ENCODE measurements around the gene SCN5A. TPM values are rescaled to one million over a fixed set of nuclear protein-coding genes. Genes with fewer than 3 reads are reported as not detected.

Gene SCN5A
- total and polyA plus RNA-seq, 2 of the 4 experiments (the other 2 are of a cell fraction), result 1.9 to 2.0 TPM

DNA sequence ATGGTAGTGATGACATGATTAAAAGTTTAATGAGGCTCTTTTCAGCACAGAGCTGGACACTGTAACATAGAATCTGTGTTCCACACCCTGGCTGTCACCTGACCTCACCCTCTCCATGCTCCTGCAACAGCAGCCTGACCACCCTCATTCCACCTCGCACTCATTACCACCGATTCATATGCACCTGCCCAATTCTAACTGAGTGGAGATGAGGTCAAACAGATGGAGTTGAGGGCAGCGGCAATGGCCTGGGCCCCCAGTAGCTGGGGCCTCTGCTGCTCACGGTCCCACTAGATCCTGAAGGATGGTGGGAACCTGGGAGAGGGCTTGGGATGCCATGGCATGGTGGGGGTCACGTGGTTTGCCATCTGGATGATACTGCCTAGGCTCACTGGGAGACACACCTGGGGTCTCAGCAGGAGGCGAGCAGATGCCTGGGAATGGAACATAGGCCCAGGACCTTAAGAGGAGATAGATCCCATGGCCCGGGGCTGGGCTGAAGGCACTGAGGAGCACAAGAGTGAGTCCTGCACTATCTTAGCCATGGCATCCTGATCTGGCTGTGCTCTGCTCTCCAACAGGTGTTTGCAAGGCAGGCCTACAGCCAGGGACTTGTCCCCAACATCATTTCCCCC, 1.3 kb downstream of the SCN5A start:
- no peak for TF ChIP-seq MAZ (IDR thresholded peaks at IDR 0.05; ENCODE audit: borderline replicate concordance, low read depth, low read length)
- no peak for TF ChIP-seq NFE2L2 (IDR thresholded peaks at IDR 0.05; ENCODE audit: low read depth, low read length)
- TF ChIP-seq POLR2A (IDR thresholded peaks at IDR 0.05; ENCODE audit: low read depth, low read length), result no peak
- no peak for TF ChIP-seq MXI1 (IDR thresholded peaks at IDR 0.05; ENCODE audit: borderline replicate concordance, low read depth, low read length)
- no peak for TF ChIP-seq RFX5 (IDR thresholded peaks at IDR 0.05; ENCODE audit: low read depth, low read length)
- no peak for TF ChIP-seq USF2 (IDR thresholded peaks at IDR 0.05; ENCODE audit: low read depth, low read length)
- TF ChIP-seq BHLHE40 (IDR thresholded peaks at IDR 0.05; ENCODE audit: low read depth, low read length), result no peak
- no peak for TF ChIP-seq CHD1 (IDR thresholded peaks at IDR 0.05; ENCODE audit: low read depth, low read length)
- TF ChIP-seq CEBPB (IDR thresholded peaks at IDR 0.05; ENCODE audit: low read depth, low read length), result no peak
- TF ChIP-seq FOS (IDR thresholded peaks at IDR 0.05; ENCODE audit: low read depth, low read length), result no peak
- no peak for TF ChIP-seq RAD21 (IDR thresholded peaks at IDR 0.05; ENCODE audit: low read length)
- no peak for TF ChIP-seq ELK1 (IDR thresholded peaks at IDR 0.05; ENCODE audit: borderline replicate concordance, low read depth, low read length)
- no peak for TF ChIP-seq MAFK (IDR thresholded peaks at IDR 0.05; ENCODE audit: low read depth, low read length)
- no peak for TF ChIP-seq RCOR1 (IDR thresholded peaks at IDR 0.05; ENCODE audit: insufficient replicate concordance, low read length)
- TF ChIP-seq SMC3 (IDR thresholded peaks at IDR 0.05; ENCODE audit: low read depth, low read length), result no peak
- H3K9me3 ChIP-seq (ENCODE audit: control insufficient read depth, insufficient read depth, low read length), result no peaks in the 10 kb centered on the region
- ChIA-PET CTCF (interaction anchor here (2.5 kb wide), 1 partner anchor 352 kb away, joined by 9 read pairs; no protein-coding TSS in a partner anchor), POLR2A (ENCODE audit: unreplicated experiment) (no interaction called here)
- H2BK5ac ChIP-seq (ENCODE audit: low read depth, low read length, poor library complexity, severe bottlenecking), result no peak overlapping the region
- WGBS, 2 experiments (ENCODE audit: extremely low coverage in 2 of 2, insufficient read length in 1 of 2), result 90% methylated on average over 2 of the region's 7 CpGs; no CpG with 5 or more reads in 1 of the 2 experiments
- H3K4me1 ChIP-seq (ENCODE audit: control insufficient read depth, insufficient read depth, low read length), result peaks cover 3% of the 10 kb centered on the region
- no peak overlapping the region for H3K56ac ChIP-seq (ENCODE audit: extremely low read depth, insufficient read depth, low read length)
- H2BK15ac ChIP-seq (ENCODE audit: low read depth, low read length), result no peak overlapping the region
- H3K79me1 ChIP-seq (ENCODE audit: low read depth in 1 of 2, low read length in 2 of 2), result peaks cover 0 to 11% of the 10 kb centered on the region in 2 experiments; a peak in 2 of 4 replicates
- no peak overlapping the region for H2BK120ac ChIP-seq (ENCODE audit: low read depth, low read length)
- DNase-seq (no peak), ATAC-seq (ENCODE audit: low read depth) (no peak)
- H4K8ac ChIP-seq (ENCODE audit: low read depth in 2 of 2, low read length in 2 of 2), result no peak overlapping the region
- H2AK9ac ChIP-seq (replicated peaks; ENCODE audit: low read depth, low read length, poor library complexity), result peak overlapping the region; percentile 56
- H3K36me3 ChIP-seq (ENCODE audit: control insufficient read depth, insufficient read depth, low read length), result no peaks in the 10 kb centered on the region
- intact Hi-C loops (cut with micrococcal nuclease) (loop anchor here (5.0 kb wide), 1 partner anchor 349 kb away; no protein-coding TSS in a partner anchor), dilution Hi-C loops (cut with HindIII; ENCODE audit: low sequenced_read_pairs, unreplicated experiment) (no loop called here), in situ Hi-C loops (cut with MboI; ENCODE audit: low sequenced_read_pairs) (loop anchor here (5.0 kb wide), 1 partner anchor 111 kb away; no protein-coding TSS in a partner anchor)
- H3K18ac ChIP-seq (ENCODE audit: low read depth, low read length), result no peak overlapping the region
- no peak overlapping the region for H4K5ac ChIP-seq (ENCODE audit: low read depth, low read length)
- H3K23ac ChIP-seq (ENCODE audit: low read depth, low read length), result no peak overlapping the region
- H3K27me3 ChIP-seq (ENCODE audit: control insufficient read depth, insufficient read depth, low read length), result peaks cover 3% of the 10 kb centered on the region; the same call in 1 of the 2 replicates
- no peak overlapping the region for H3K4ac ChIP-seq (ENCODE audit: low read depth, low read length)
- H3K9me1 ChIP-seq (ENCODE audit: insufficient read depth, low read length), result no peaks in the 10 kb centered on the region; the same call in 1 of the 2 replicates
- no peak overlapping the region; the same call in 1 of the 2 replicates for H2AK5ac ChIP-seq (ENCODE audit: low read depth, low read length)
- no peaks in the 10 kb centered on the region for H4K20me1 ChIP-seq (ENCODE audit: insufficient read depth, low read length)
- H3K4me2 ChIP-seq (ENCODE audit: low read depth, low read length), result no peak overlapping the region
- no TSS peak for BruUV-seq (replicated peaks)
- no peak overlapping the region for H4K91ac ChIP-seq (ENCODE audit: insufficient read depth, low read depth, low read length)
- no peak overlapping the region for H3K9ac ChIP-seq (ENCODE audit: low read depth, low read length)
- H2BK20ac ChIP-seq (ENCODE audit: low read depth, low read length), result no peak overlapping the region
- peak overlapping the region; percentile 15; the same call in 1 of the 2 replicates for H3K14ac ChIP-seq (replicated peaks; ENCODE audit: low read depth, low read length)
- H3K27ac ChIP-seq (ENCODE audit: insufficient read depth, low read length), result no peak overlapping the region
- peak overlapping the region; percentile 91 for H2AFZ ChIP-seq (replicated peaks; ENCODE audit: low read length, poor library complexity)
- no peak overlapping the region for H3K4me3 ChIP-seq (ENCODE audit: insufficient read depth, low read depth, low read length)

Measured in IMR-90 (cell line).